Lower leg skin (tissue), 3 donors: ENCODE data around the gene EVL.

Experiments
- POLR2A ChIP-seq, 2 donors: fragments of 450-650 bp; IDR thresholded peaks; one replicate each; pipeline ENCODE4 v1.6.1; 2016 to 2017; ENCODE audit warnings: antibody characterized with exemption in 2 of 2, mild to moderate bottlenecking in 1 of 2, moderate library complexity in 1 of 2
- TF ChIP-seq, protein P1 (sequence below), 3 donors: fragments of 450-650 bp; IDR thresholded peaks; one replicate each; pipeline ENCODE4 v1.5.1; 2016; ENCODE audit warnings: antibody characterized with exemption in 3 of 3, mild to moderate bottlenecking in 3 of 3, moderate library complexity in 2 of 3

DNA sequence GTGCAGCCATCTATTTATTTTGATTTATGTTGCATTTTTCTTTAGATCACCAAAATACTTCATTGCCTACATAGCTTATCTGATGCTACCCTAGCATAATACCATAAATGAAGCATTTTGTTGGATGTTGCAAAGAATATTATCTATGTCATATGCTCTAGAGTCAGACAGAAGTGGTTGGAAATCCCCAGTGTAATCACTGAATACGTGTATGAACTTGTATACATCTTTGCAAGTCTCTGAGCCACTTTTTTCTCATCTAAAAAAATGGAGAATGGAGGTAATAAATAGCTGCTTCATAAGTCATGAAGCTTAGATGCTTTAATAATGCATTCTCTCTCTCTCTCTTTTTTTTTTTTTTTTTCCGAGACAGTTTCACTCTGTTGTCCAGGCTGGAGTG, 18.5 kb downstream of the EVL start:
- TF ChIP-seq, protein P1, sequence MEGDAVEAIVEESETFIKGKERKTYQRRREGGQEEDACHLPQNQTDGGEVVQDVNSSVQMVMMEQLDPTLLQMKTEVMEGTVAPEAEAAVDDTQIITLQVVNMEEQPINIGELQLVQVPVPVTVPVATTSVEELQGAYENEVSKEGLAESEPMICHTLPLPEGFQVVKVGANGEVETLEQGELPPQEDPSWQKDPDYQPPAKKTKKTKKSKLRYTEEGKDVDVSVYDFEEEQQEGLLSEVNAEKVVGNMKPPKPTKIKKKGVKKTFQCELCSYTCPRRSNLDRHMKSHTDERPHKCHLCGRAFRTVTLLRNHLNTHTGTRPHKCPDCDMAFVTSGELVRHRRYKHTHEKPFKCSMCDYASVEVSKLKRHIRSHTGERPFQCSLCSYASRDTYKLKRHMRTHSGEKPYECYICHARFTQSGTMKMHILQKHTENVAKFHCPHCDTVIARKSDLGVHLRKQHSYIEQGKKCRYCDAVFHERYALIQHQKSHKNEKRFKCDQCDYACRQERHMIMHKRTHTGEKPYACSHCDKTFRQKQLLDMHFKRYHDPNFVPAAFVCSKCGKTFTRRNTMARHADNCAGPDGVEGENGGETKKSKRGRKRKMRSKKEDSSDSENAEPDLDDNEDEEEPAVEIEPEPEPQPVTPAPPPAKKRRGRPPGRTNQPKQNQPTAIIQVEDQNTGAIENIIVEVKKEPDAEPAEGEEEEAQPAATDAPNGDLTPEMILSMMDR (IDR thresholded peaks at IDR 0.05), result no peak
- no peak for TF ChIP-seq POLR2A (IDR thresholded peaks at IDR 0.05)
